Rectal smooth muscle tissue (tissue), 1 donor: ENCODE data around the gene NPY2R.

Experiments used
- H3K27ac ChIP-seq: one replicate; pipeline ENCODE4 v1.7.0; 2013; ENCODE audit warnings: low read depth, low read length, inconsistent platforms
- H3K27me3 ChIP-seq: one replicate; pipeline ENCODE4 v1.7.0; 2013; ENCODE audit warnings: low read length; ENCODE audit not compliant: control insufficient read depth, insufficient read depth
- H3K36me3 ChIP-seq: one replicate; pipeline ENCODE4 v1.7.0; 2013; ENCODE audit warnings: low read length; ENCODE audit not compliant: control insufficient read depth, insufficient read depth
- H3K4me1 ChIP-seq: one replicate; pipeline ENCODE4 v1.7.0; 2013; ENCODE audit warnings: low read length; ENCODE audit not compliant: control insufficient read depth, insufficient read depth
- H3K4me3 ChIP-seq: one replicate; pipeline ENCODE4 v1.7.0; 2013; ENCODE audit warnings: low read length
- H3K9ac ChIP-seq: one replicate; pipeline ENCODE4 v1.7.0; 2013; ENCODE audit warnings: low read length

The NPY2R gene, protein sequence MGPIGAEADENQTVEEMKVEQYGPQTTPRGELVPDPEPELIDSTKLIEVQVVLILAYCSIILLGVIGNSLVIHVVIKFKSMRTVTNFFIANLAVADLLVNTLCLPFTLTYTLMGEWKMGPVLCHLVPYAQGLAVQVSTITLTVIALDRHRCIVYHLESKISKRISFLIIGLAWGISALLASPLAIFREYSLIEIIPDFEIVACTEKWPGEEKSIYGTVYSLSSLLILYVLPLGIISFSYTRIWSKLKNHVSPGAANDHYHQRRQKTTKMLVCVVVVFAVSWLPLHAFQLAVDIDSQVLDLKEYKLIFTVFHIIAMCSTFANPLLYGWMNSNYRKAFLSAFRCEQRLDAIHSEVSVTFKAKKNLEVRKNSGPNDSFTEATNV

DNA sequence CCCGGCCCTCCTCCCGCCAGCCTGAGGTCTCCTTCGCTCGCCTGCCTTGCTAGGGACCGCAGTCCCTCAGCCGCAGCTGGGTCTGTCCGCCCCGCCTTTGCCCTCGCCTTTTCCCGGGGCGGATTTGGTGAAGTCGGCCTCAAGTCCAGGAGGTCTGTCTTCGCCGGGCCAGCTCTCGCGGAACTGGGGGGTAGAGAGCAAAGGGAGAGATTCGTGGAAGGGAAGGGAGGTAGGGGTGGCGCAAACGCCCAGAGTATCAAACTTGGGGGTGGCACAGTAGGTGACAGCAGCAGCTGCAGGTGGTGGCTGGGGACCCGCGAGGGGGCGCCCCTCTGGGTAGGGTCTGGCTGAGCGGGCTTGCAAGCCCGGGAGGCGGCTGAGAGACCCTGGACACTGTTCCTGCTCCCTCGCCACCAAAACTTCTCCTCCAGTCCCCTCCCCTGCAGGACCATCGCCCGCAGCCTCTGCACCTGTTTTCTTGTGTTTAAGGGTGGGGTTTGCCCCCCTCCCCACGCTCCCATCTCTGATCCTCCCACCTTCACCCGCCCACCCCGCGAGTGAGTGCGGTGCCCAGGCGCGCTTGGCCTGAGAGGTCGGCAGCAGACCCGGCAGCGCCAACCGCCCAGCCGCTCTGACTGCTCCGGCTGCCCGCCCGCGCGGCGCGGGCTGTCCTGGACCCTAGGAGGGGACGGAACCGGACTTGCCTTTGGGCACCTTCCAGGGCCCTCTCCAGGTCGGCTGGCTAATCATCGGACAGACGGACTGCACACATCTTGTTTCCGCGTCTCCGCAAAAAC, at the start of gene NPY2R:
TSS of gene NPY2R (plus strand) at position 379 of the 797 bp plus-strand sequence. CDS start 5,304 bp downstream, outside the sequence.
- no peak within 1 kb of the TSS for H3K9ac ChIP-seq
- H3K36me3 ChIP-seq: no peaks in the 10 kb centered on the region
- H3K27ac ChIP-seq: no peak within 1 kb of the TSS
- peak within 1 kb of the TSS; percentile 29 for H3K4me3 ChIP-seq
- peaks cover 13% of the 10 kb centered on the region for H3K27me3 ChIP-seq
- H3K4me1 ChIP-seq: peaks cover 3% of the 10 kb centered on the region

DNA sequence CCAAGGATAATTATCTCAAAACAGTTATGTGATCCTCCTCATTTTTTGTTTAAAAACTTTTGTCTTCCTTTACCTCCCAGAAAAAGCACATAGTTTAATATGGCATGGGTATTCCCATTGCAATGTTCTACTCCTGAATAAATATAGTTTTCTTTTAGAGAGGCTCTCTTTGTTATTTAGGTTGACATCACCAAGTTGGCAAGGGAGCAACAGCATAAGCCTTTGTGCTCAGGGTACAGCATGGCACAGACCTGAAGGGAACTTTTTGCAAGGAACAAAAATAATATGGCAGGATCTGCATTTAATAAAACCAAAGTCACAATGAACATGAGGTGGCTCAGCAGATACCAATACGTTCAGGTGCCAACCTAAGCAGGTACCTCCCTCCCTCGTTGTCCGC, 47.1 kb upstream of the NPY2R start:
- Histone ChIP-seq H3K27me3 (no peaks in the 10 kb centered on the region), H3K9ac (no peak overlapping the region), H3K4me1 (no peaks in the 10 kb centered on the region), H3K4me3 (no peak overlapping the region), H3K27ac (no peak overlapping the region), H3K36me3 (no peaks in the 10 kb centered on the region)

DNA sequence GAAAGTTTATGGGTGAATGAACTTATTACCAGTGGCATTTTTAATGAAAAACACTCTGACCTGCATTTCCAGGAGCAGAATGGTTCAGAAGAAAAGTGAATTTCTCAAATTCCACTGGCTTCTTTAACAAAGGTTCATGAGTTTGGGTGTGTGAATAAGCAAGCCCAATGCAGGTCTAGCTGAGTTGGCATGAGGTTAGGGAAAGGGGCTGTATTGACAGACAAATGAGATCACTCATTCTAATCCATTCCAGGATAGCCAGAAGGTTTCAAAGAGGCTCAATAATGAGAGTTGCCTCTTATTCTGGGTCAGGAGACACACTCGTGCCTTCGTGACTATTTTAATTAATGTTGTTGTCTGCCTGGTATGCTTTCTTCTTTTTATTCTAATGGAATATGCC, 43.7 kb upstream of the NPY2R start:
- no peaks in the 10 kb centered on the region for H3K27me3 ChIP-seq
- H3K4me3 ChIP-seq: no peak overlapping the region
- H3K36me3 ChIP-seq: no peaks in the 10 kb centered on the region
- no peak overlapping the region for H3K27ac ChIP-seq
- no peak overlapping the region for H3K9ac ChIP-seq
- no peaks in the 10 kb centered on the region for H3K4me1 ChIP-seq

DNA sequence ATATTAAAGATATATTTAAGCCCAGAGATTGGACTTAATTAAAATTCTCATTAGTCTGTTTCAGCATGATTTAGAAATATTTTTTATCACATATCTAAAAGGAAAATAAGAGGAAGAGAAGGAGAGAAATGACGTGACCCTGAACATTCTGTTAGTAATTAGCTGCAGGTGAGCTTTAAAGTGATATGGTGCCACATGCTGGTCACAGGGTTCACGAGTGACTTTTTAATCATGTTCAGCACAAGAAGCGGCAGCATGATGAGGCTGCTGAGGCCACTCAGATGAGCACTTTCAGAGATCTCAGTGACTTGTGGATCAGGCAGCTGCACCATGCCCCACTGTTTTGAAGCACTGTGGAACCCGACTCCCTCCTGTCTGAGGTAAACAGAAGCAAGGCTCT, 37.9 kb upstream of the NPY2R start:
- Histone ChIP-seq H3K9ac (no peak overlapping the region), H3K27me3 (no peaks in the 10 kb centered on the region), H3K27ac (no peak overlapping the region), H3K36me3 (no peaks in the 10 kb centered on the region), H3K4me1 (no peaks in the 10 kb centered on the region), H3K4me3 (no peak overlapping the region)

DNA sequence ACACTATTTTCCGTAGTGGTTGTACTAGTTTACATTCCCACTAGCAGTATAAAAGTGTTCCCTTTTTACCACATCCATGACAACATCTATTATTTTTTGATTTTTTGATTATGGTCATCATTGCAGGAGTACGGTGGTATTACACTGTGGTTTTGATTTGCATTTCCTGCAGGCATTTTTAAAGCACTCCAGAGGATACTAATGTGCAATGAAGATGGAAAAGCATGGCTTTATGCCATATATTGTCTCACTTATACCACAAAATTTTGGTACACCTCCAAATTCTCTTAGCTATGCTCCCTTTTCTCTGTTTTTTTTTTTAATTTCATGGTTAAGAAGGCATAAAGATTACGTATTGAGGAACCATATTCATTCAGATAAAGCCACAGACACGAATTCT, 35.1 kb upstream of the NPY2R start:
- no peaks in the 10 kb centered on the region for H3K36me3 ChIP-seq
- no peaks in the 10 kb centered on the region for H3K4me1 ChIP-seq
- H3K27me3 ChIP-seq: no peaks in the 10 kb centered on the region
- no peak overlapping the region for H3K27ac ChIP-seq
- no peak overlapping the region for H3K4me3 ChIP-seq
- H3K9ac ChIP-seq: no peak overlapping the region

DNA sequence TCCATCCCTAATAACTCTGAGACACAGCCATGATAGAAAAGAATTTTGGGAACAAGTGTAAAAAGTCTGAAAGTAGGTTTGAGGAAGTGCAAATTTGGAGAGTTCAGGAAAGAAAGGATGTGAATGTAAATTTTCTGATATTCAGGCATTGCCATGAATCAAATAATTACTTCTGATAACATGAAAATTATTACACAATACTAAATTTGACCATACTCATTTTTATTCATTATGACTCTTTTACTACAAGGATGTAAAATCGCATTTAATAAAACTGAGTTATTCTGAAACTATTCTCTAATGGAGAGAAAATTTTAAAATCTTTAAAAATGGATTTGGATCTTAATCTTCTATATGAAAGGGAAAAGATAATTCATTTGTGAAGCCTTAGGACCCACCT, 33.8 kb upstream of the NPY2R start:
- H3K9ac ChIP-seq: no peak overlapping the region
- H3K36me3 ChIP-seq: no peaks in the 10 kb centered on the region
- no peak overlapping the region for H3K4me3 ChIP-seq
- no peaks in the 10 kb centered on the region for H3K27me3 ChIP-seq
- no peak overlapping the region for H3K27ac ChIP-seq
- H3K4me1 ChIP-seq: no peaks in the 10 kb centered on the region

DNA sequence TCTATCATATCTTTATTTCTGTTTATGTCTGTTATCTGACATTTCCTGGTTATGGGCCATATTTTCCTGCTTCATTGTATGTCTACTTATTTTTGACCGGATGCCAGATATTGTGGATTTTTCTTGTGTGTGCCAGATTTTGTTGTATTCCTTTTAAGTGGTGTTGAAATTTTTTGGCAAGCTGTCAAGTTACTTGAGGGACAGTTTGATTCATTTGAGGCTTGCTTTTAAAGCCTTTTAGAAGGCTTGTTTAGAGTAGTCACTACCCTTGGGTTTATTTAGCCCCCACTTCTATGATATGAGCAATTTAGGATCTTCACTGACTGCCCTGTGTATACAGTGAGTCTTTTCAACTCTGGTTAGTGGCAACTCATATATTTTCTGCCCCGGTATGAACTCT, 29.2 kb upstream of the NPY2R start:
- H3K27ac ChIP-seq: no peak overlapping the region
- no peaks in the 10 kb centered on the region for H3K36me3 ChIP-seq
- H3K4me1 ChIP-seq: no peaks in the 10 kb centered on the region
- no peak overlapping the region for H3K4me3 ChIP-seq
- H3K27me3 ChIP-seq: no peaks in the 10 kb centered on the region
- no peak overlapping the region for H3K9ac ChIP-seq

DNA sequence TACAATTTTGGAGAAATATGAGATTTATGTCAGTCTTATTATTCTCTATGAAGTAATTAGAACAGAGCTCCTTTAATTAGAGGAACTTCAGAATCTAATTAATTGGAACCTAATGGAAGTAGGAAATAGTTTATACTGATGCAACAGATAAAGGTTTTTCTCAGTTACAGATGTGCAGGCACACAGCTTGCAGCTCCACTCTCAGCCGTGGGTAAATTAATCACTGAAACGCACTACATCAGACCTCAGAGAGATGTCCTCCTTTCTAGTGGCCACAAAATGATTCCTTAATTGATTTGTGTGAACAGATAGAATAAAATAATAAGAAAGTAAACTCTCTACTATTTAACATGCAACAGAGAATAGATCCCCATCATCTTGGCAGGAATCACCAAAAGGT, 21.5 kb upstream of the NPY2R start:
- H3K4me3 ChIP-seq: no peak overlapping the region
- H3K9ac ChIP-seq: no peak overlapping the region
- no peaks in the 10 kb centered on the region for H3K27me3 ChIP-seq
- no peak overlapping the region for H3K27ac ChIP-seq
- no peaks in the 10 kb centered on the region for H3K4me1 ChIP-seq
- no peaks in the 10 kb centered on the region for H3K36me3 ChIP-seq

DNA sequence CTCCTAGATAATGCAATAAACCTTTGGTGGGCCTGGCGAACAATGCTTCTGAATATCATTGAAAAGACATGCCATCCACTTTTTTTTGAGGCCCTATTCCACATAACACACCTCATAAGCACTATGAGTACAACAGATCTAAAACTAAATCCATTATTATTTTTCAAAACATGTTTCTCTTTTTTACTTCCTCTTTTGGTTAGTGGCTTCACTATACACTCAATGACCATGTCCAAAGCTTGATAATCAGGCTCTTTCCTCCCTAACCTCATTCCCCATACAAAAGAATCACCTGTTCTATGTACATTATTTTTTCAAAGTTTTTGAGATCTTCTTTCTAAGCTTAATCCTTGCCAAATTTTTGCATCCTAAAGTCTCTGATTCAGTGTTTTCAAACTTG, 20.4 kb upstream of the NPY2R start:
- Histone ChIP-seq H3K4me1 (no peaks in the 10 kb centered on the region), H3K27me3 (no peaks in the 10 kb centered on the region)

DNA sequence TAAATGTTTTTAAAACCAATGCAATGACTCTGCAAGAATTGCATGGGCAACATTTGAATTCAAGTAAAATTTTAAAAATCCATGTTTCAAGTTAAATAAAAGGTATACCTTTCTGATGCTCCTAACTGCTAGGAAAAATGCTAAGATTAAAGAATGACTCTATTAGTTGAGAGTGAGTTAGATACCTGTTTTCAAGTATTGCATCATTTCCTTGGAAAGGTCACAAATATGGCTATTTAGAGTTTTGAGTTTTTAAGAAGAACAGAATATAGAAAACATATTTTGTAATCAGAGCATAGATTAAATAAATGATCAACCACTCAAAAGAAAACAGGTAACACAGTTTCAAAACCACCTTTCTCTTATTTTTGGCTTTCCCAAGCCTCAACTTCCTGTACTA, 18.3 kb upstream of the NPY2R start:
- no peaks in the 10 kb centered on the region for H3K27me3 ChIP-seq
- H3K27ac ChIP-seq: no peak overlapping the region
- H3K4me3 ChIP-seq: no peak overlapping the region
- H3K36me3 ChIP-seq: no peaks in the 10 kb centered on the region
- H3K9ac ChIP-seq: no peak overlapping the region
- H3K4me1 ChIP-seq: no peaks in the 10 kb centered on the region

More for the DNA sequence above, 20.4 kb upstream of the NPY2R start:
- Histone ChIP-seq H3K36me3 (no peaks in the 10 kb centered on the region), H3K4me3 (no peak overlapping the region), H3K27ac (no peak overlapping the region), H3K9ac (no peak overlapping the region)

DNA sequence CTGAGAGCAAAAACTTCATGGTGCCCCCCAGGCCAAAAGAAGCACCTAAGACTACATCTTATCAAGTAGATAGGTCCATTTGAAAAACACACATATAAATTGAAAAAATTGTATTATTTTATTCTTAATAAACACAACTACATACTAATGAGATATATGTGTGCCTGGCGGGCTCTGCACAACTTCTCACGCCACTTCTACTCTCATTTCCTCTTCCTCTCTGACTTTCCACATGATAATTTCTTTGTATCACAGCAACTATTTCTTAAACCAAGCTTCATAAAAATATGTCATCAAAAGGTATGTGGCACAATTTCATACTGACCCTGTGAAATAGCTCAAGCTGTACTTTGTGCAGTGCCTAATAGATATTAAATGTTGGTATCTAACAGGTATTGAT, 10.7 kb upstream of the NPY2R start:
- H3K27ac ChIP-seq: no peak overlapping the region
- H3K36me3 ChIP-seq: no peaks in the 10 kb centered on the region
- H3K27me3 ChIP-seq: no peaks in the 10 kb centered on the region
- no peaks in the 10 kb centered on the region for H3K4me1 ChIP-seq
- H3K9ac ChIP-seq: no peak overlapping the region
- no peak overlapping the region for H3K4me3 ChIP-seq

DNA sequence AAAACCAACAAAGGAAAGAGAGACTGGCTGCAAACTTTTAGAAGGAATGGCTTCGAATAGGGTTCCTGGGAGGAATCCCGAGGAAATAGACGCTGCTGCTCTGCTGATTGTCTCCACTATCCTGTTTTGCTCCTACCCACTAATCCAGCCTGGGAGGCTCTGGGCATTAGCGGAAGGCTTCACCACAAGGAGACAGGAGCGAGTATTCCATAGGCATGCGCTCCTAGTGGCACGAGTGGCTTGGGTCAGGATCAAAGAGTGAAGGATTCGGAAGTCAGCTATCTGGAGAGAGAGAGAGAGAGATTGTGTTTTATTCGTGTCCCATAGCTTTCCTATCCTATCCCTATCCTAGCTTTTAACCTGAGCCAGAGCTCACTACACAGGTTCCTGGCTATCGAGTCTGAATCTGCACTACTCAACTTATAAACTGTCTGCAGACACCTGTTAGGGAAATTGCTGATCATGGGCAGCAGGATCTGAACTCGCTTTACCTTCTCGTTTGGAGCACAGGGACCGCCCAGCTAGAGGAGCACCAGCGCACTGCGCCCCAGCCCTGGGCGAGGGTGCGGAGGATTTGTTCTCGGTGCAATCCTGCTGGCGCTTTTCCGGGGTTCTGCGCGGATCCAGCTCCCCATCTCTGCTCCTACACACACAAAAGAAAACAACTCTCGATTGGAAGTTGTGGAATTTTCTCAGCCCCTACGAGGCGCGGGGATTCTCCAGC, 740 bp upstream of the NPY2R start:
- Histone ChIP-seq H3K27ac (no peak overlapping the region), H3K36me3 (no peaks in the 10 kb centered on the region), H3K27me3 (peaks cover 13% of the 10 kb centered on the region), H3K4me3 (peak overlapping the region; percentile 29), H3K4me1 (peaks cover 3% of the 10 kb centered on the region), H3K9ac (no peak overlapping the region)
